B cell (primary cell): Measurements from ENCODE around the gene STX18.

Experiments
- EZH2 ChIP-seq: IDR thresholded peaks from 2 replicates; pipeline ENCODE4 v1.6.1; 2012; ENCODE audit warnings: borderline replicate concordance, low read depth, mild to moderate bottlenecking, moderate library complexity, low read length; ENCODE audit not compliant: insufficient read depth, poor library complexity, severe bottlenecking
- TF ChIP-seq, protein P1 (sequence below): fragments of 200-600 bp; IDR thresholded peaks from one replicate; pipeline ENCODE4 v1.8.0; 2022; ENCODE audit warnings: antibody characterized with exemption, mild to moderate bottlenecking

DNA sequence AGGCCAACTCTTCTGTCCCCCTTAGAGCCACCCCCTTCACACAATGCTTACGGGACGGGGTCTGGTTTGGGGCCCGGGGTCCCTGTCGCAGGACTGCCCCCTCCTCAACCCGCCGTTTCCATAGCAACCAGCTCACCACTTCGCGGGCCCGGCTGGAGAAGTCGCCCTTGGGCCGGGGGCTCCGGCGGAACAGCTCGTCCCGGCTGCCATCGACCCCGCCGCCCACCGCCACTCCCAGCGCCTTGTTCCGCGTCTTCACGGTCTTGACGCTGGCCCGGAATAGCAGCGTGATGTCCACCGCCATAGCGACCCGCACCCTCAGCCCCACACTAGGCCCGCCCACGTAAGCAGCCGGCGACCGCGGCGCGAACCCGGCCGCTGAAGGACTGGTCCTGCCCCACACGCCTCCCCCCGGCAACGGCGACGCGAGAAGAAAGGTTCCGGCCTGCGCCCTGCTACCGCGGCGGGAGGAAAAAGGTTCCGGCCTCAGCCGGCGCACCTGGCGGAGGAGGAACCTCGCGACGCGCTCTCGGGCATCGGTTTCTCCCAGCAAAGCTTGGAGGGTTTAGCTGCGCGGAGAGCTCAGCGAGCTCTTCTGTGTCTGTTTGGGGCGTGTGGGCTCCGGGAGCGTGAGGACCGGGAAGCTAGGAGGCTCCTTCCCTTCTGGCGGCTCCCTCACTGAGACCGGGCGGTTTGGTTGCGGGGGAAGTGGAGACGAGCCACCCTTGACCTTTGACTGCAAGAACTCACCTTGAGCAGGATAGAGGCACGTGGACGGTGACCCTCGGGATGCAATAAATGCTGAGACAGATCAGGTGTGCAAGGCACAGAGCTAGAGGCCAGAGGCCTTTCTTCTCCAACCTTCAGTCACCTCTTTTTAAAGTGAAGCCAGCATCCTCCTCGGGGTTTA, at the start of gene STX18:
- TF ChIP-seq, protein P1, sequence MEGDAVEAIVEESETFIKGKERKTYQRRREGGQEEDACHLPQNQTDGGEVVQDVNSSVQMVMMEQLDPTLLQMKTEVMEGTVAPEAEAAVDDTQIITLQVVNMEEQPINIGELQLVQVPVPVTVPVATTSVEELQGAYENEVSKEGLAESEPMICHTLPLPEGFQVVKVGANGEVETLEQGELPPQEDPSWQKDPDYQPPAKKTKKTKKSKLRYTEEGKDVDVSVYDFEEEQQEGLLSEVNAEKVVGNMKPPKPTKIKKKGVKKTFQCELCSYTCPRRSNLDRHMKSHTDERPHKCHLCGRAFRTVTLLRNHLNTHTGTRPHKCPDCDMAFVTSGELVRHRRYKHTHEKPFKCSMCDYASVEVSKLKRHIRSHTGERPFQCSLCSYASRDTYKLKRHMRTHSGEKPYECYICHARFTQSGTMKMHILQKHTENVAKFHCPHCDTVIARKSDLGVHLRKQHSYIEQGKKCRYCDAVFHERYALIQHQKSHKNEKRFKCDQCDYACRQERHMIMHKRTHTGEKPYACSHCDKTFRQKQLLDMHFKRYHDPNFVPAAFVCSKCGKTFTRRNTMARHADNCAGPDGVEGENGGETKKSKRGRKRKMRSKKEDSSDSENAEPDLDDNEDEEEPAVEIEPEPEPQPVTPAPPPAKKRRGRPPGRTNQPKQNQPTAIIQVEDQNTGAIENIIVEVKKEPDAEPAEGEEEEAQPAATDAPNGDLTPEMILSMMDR = peak; percentile 21
- TF ChIP-seq EZH2 = no peak
